ENCODE results near the gene PARL. TPM values are rescaled to one million over a fixed set of nuclear protein-coding genes. Genes with fewer than 3 reads are reported as not detected.

Gene PARL
- total and polyA plus RNA-seq, 2 of the 13 experiments (the other 11 are each of a cell fraction or from before 2014, with no cell fraction given): 46.3 to 58.6 TPM

DNA sequence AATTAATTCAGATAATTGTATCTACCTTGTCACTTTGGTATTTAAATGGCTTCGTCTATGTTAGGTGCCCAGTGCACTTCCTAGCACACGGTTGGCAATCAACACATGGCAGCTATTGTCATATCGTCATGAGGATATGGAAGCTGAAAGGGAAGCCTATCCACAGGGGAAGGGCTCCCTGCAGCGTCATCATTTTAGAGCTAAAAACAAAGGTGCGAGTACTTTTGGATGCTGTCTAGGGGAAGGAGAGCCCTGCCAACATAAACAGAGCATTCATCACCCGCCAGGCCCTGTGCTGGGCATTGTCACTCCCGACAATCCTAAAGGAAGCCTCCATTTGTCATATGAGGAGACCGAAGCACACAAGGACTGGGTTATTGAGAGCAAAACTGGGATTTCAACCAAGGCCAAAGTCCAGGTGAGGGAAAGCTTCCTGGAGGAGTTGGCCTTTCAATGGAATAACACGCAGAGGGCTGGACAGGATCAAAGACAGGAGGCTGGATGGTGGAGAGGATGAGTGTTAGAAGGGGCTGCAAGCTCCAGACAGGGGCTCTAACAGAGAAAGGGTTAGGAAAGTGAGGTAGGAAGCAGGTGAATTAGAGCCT, 8.0 kb upstream of the PARL start (continued):
- no peak for TF ChIP-seq SNRNP70 (IDR thresholded peaks at IDR 0.05; ENCODE audit: low read depth, low read length)
- TF ChIP-seq ELF3 (CRISPR knock-in tag; IDR thresholded peaks at IDR 0.05): peak; percentile 25; the same call in 1 of the 2 replicates
- TF ChIP-seq HNF4A (CRISPR knock-in tag; IDR thresholded peaks at IDR 0.05): peak; percentile 85
- peak; percentile 43; the same call in 1 of the 2 replicates for TF ChIP-seq CREB1 (IDR thresholded peaks at IDR 0.05)
- TF ChIP-seq CREB1 (CRISPR knock-in tag; IDR thresholded peaks at IDR 0.05): no peak
- no peak for TF ChIP-seq ZNF780A (CRISPR knock-in tag; IDR thresholded peaks at IDR 0.05)
- TF ChIP-seq, protein P1, sequence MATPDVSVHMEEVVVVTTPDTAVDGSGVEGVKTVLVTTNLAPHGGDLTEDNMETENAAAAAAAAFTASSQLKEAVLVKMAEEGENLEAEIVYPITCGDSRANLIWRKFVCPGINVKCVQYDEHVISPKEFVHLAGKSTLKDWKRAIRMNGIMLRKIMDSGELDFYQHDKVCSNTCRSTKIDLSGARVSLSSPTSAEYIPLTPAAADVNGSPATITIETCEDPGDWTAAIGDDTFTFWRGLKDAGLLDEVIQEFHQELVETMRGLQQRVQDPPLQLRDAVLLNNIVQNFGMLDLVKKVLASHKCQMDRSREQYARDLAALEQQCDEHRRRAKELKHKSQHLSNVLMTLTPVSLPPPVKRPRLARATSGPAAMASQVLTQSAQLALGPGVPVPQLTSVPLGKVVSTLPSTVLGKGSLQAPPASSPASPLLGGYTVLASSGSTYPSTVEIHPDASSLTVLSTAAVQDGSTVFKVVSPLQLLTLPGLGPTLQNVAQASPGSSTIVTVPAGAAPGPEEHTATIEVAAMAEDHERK (CRISPR knock-in tag; IDR thresholded peaks at IDR 0.05; ENCODE audit: low read depth): no peak
- TF ChIP-seq, protein P2, sequence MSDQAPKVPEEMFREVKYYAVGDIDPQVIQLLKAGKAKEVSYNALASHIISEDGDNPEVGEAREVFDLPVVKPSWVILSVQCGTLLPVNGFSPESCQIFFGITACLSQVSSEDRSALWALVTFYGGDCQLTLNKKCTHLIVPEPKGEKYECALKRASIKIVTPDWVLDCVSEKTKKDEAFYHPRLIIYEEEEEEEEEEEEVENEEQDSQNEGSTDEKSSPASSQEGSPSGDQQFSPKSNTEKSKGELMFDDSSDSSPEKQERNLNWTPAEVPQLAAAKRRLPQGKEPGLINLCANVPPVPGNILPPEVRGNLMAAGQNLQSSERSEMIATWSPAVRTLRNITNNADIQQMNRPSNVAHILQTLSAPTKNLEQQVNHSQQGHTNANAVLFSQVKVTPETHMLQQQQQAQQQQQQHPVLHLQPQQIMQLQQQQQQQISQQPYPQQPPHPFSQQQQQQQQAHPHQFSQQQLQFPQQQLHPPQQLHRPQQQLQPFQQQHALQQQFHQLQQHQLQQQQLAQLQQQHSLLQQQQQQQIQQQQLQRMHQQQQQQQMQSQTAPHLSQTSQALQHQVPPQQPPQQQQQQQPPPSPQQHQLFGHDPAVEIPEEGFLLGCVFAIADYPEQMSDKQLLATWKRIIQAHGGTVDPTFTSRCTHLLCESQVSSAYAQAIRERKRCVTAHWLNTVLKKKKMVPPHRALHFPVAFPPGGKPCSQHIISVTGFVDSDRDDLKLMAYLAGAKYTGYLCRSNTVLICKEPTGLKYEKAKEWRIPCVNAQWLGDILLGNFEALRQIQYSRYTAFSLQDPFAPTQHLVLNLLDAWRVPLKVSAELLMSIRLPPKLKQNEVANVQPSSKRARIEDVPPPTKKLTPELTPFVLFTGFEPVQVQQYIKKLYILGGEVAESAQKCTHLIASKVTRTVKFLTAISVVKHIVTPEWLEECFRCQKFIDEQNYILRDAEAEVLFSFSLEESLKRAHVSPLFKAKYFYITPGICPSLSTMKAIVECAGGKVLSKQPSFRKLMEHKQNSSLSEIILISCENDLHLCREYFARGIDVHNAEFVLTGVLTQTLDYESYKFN (CRISPR knock-in tag; conservative IDR thresholded peaks at IDR 0.05): peak; percentile 59
- peak; percentile 74 for TF ChIP-seq ZNF644 (CRISPR knock-in tag; IDR thresholded peaks at IDR 0.05; ENCODE audit: low read depth)
- TF ChIP-seq GFI1 (CRISPR knock-in tag; IDR thresholded peaks at IDR 0.05; ENCODE audit: borderline replicate concordance): peak; percentile 71
- TF ChIP-seq, protein P3, sequence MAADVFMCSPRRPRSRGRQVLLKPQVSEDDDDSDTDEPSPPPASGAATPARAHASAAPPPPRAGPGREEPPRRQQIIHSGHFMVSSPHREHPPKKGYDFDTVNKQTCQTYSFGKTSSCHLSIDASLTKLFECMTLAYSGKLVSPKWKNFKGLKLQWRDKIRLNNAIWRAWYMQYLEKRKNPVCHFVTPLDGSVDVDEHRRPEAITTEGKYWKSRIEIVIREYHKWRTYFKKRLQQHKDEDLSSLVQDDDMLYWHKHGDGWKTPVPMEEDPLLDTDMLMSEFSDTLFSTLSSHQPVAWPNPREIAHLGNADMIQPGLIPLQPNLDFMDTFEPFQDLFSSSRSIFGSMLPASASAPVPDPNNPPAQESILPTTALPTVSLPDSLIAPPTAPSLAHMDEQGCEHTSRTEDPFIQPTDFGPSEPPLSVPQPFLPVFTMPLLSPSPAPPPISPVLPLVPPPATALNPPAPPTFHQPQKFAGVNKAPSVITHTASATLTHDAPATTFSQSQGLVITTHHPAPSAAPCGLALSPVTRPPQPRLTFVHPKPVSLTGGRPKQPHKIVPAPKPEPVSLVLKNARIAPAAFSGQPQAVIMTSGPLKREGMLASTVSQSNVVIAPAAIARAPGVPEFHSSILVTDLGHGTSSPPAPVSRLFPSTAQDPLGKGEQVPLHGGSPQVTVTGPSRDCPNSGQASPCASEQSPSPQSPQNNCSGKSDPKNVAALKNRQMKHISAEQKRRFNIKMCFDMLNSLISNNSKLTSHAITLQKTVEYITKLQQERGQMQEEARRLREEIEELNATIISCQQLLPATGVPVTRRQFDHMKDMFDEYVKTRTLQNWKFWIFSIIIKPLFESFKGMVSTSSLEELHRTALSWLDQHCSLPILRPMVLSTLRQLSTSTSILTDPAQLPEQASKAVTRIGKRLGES (CRISPR knock-in tag; IDR thresholded peaks at IDR 0.05; ENCODE audit: borderline replicate concordance): no peak
- TF ChIP-seq NR2F1 (CRISPR knock-in tag; IDR thresholded peaks at IDR 0.05): no peak
- TF ChIP-seq, protein P4, sequence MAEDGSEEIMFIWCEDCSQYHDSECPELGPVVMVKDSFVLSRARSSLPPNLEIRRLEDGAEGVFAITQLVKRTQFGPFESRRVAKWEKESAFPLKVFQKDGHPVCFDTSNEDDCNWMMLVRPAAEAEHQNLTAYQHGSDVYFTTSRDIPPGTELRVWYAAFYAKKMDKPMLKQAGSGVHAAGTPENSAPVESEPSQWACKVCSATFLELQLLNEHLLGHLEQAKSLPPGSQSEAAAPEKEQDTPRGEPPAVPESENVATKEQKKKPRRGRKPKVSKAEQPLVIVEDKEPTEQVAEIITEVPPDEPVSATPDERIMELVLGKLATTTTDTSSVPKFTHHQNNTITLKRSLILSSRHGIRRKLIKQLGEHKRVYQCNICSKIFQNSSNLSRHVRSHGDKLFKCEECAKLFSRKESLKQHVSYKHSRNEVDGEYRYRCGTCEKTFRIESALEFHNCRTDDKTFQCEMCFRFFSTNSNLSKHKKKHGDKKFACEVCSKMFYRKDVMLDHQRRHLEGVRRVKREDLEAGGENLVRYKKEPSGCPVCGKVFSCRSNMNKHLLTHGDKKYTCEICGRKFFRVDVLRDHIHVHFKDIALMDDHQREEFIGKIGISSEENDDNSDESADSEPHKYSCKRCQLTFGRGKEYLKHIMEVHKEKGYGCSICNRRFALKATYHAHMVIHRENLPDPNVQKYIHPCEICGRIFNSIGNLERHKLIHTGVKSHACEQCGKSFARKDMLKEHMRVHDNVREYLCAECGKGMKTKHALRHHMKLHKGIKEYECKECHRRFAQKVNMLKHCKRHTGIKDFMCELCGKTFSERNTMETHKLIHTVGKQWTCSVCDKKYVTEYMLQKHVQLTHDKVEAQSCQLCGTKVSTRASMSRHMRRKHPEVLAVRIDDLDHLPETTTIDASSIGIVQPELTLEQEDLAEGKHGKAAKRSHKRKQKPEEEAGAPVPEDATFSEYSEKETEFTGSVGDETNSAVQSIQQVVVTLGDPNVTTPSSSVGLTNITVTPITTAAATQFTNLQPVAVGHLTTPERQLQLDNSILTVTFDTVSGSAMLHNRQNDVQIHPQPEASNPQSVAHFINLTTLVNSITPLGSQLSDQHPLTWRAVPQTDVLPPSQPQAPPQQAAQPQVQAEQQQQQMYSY (CRISPR knock-in tag; IDR thresholded peaks at IDR 0.05): 0 out of 2 replicates have a peak, but pooled peaks have one; percentile 57
- 0 out of 2 replicates have a peak, but pooled peaks have one; percentile 18 for TF ChIP-seq ISL2 (CRISPR knock-in tag; IDR thresholded peaks at IDR 0.05)
- TF ChIP-seq HNF4G (IDR thresholded peaks at IDR 0.05; ENCODE audit: borderline replicate concordance, low read depth, low read length): peak; percentile 39; the same call in 1 of the 2 replicates
- TF ChIP-seq HNF4G (CRISPR knock-in tag; IDR thresholded peaks at IDR 0.05; ENCODE audit: borderline replicate concordance, low read depth): no peak
- no peak for TF ChIP-seq CHCHD3 (CRISPR knock-in tag; IDR thresholded peaks at IDR 0.05)
- peak; percentile 92 for TF ChIP-seq ZNF12 (CRISPR knock-in tag; IDR thresholded peaks at IDR 0.05)

Measured in HepG2 (cell line).